Endothelial cell (in vitro differentiated cells): ENCODE measurements around the gene BGN. TPM values are rescaled to one million over a fixed set of nuclear protein-coding genes. Genes with fewer than 3 reads are reported as not detected.

Experiments
- DNase-seq: peaks from one replicate; pipeline ENCODE4 v3.0.0; 2021; ENCODE audit warnings: low spot score
- H3K27ac Mint-ChIP-seq: one replicate; pipeline ENCODE4 v1.8.0; 2021; ENCODE audit warnings: mixed read lengths, inconsistent platforms; ENCODE audit not compliant: unreplicated experiment
- H3K27me3 Mint-ChIP-seq: one replicate; pipeline ENCODE4 v1.8.0; 2021; ENCODE audit warnings: mild to moderate bottlenecking, moderate library complexity, mixed read lengths, inconsistent platforms; ENCODE audit not compliant: unreplicated experiment
- H3K36me3 Mint-ChIP-seq: one replicate; pipeline ENCODE4 v1.8.0; 2021; ENCODE audit warnings: mild to moderate bottlenecking, low read depth, mixed read lengths, inconsistent platforms; ENCODE audit not compliant: unreplicated experiment
- H3K4me1 Mint-ChIP-seq: one replicate; pipeline ENCODE4 v1.8.0; 2021; ENCODE audit warnings: mild to moderate bottlenecking, mixed read lengths, inconsistent platforms; ENCODE audit not compliant: unreplicated experiment
- H3K4me3 Mint-ChIP-seq: one replicate; pipeline ENCODE4 v1.8.0; 2021; ENCODE audit warnings: mild to moderate bottlenecking, mixed read lengths, inconsistent platforms; ENCODE audit not compliant: unreplicated experiment
- H3K9me3 Mint-ChIP-seq: one replicate; pipeline ENCODE4 v1.8.0; 2021; ENCODE audit warnings: mixed read lengths, inconsistent platforms; ENCODE audit not compliant: unreplicated experiment
- CTCF ChIP-seq: fragments of 200-600 bp; sonication (generic); IDR thresholded peaks from one replicate; pipeline ENCODE4 v1.5.0; 2021; ENCODE audit warnings: antibody characterized with exemption; ENCODE audit not compliant: unreplicated experiment
- total RNA-seq: library from RNA; stranded (reverse); fragmentation: NEBNext Ultra II Directional; extraction: Animal tissue kit (Norgen Biotek cat#: 25700); gene quantifications from one replicate; pipeline ENCODE4 v1.2.1, GENCODE V29; 2021; ENCODE audit not compliant: unreplicated experiment

The BGN gene
- total RNA-seq, 1 donor from 2014 or later = 393 TPM

GRCh38 chrX:153460826-153461225, 34.0 kb upstream of the BGN start:
- no peak overlapping the region for H3K4me3 Mint-ChIP-seq
- H3K4me1 Mint-ChIP-seq = no peaks in the 10 kb centered on the region
- H3K27ac Mint-ChIP-seq = no peak overlapping the region
- peak; percentile 67 for DNase-seq
- peaks cover 6% of the 10 kb centered on the region for H3K36me3 Mint-ChIP-seq
- peak; percentile 62 for TF ChIP-seq CTCF
- peaks cover 8% of the 10 kb centered on the region for H3K27me3 Mint-ChIP-seq
- H3K9me3 Mint-ChIP-seq = no peaks in the 10 kb centered on the region

- H3K36me3 Mint-ChIP-seq = peaks cover 6% of the 10 kb centered on the region
- H3K4me1 Mint-ChIP-seq = peaks cover 2% of the 10 kb centered on the region
- no peak overlapping the region for H3K27ac Mint-ChIP-seq
- peaks cover 8% of the 10 kb centered on the region for H3K27me3 Mint-ChIP-seq
- TF ChIP-seq CTCF = no peak
- H3K9me3 Mint-ChIP-seq = no peaks in the 10 kb centered on the region
- H3K4me3 Mint-ChIP-seq = no peak overlapping the region
- no peak for DNase-seq
Measured at GRCh38 chrX:153462291-153462690, 32.5 kb upstream of the BGN start.

- peaks cover 6% of the 10 kb centered on the region for H3K36me3 Mint-ChIP-seq
- no peak overlapping the region for H3K4me3 Mint-ChIP-seq
- no peaks in the 10 kb centered on the region for H3K9me3 Mint-ChIP-seq
- H3K27me3 Mint-ChIP-seq = peaks cover 10% of the 10 kb centered on the region
- H3K27ac Mint-ChIP-seq = no peak overlapping the region
- DNase-seq = no peak
- H3K4me1 Mint-ChIP-seq = peaks cover 8% of the 10 kb centered on the region
- no peak for TF ChIP-seq CTCF
Measured at GRCh38 chrX:153463031-153463430, 31.7 kb upstream of the BGN start.

DNA sequence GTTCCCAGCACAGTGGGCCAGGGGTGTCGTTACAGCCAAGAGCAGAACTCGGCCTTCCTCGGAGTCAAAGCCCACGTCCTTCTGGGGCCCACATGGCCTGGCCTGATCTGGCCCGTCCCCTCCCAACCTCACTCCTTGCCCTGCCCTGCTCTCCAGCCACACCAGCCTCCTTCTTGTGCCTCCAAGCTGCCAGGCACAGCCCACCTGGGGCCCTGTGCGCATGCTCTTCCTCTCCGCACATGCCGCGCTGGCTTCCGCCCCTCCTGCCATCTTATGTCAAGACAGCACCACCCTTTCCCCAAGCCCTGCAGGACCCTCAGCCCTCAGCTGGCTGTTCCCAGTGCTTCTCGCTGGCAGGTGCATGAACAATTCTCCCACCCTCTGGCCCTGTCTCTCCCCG, 31.2 kb upstream of the BGN start:
- no peak for DNase-seq
- Mint-ChIP-seq H3K27me3 (peaks cover 10% of the 10 kb centered on the region), H3K4me3 (no peak overlapping the region), H3K27ac (no peak overlapping the region), H3K4me1 (peaks cover 8% of the 10 kb centered on the region), H3K9me3 (no peaks in the 10 kb centered on the region), H3K36me3 (peaks cover 6% of the 10 kb centered on the region)
- TF ChIP-seq CTCF = no peak

- Mint-ChIP-seq H3K36me3 (peaks cover 6% of the 10 kb centered on the region), H3K4me3 (no peak overlapping the region), H3K27me3 (peaks cover 8% of the 10 kb centered on the region), H3K4me1 (peaks cover 11% of the 10 kb centered on the region), H3K27ac (no peak overlapping the region), H3K9me3 (no peaks in the 10 kb centered on the region)
- DNase-seq = no peak
- no peak for TF ChIP-seq CTCF
Measured at GRCh38 chrX:153464116-153464515, 30.7 kb upstream of the BGN start.
